Stimulated activated CD4-positive, alpha-beta T cell treated with anti-CD3 and anti-CD28 coated beads, Interleukin-15, amount 100 ng/mL, for 24 hours (primary cell): ENCODE data around the gene FN1.

Experiments
- DNase-seq: peaks from one replicate; pipeline ENCODE4 v3.0.0-alpha.2; 2020

The FN1 gene

DNA sequence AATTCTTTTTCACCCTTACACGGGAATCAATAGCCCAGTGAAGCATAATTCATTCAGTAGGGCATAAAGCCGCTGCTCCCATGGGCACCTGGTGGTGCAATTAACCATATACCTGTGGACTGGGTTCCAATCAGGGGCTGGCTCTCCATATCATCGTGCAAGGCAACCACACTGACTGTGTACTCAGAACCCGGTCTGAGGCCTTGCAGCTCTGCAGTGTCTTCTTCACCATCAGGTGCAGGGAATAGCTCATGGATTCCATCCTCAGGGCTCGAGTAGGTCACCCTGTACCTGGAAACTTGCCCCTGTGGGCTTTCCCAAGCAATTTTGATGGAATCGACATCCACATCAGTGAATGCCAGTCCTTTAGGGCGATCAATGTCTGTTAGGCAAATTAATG, 55.2 kb downstream of the FN1 start:
- no peak for DNase-seq

DNA sequence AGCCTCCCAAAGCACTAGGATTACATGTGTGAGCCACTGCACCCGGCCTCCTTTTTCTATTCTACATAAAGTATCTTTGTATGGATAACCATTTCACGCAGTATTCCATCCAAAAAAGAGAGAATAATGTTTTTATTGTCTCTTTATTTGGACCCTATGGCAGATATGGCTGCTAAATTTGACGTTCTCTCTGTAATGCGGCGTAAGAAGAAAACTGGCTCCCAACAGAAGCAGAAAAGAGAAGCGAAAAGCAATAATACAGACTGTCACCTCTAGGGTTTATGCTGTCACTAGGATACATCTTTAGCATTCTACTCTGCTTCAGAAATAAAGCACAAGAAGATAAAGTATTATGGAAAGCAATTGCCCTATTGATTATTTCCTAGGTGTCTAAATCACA, 55.9 kb downstream of the FN1 start:
- no peak for DNase-seq

DNA sequence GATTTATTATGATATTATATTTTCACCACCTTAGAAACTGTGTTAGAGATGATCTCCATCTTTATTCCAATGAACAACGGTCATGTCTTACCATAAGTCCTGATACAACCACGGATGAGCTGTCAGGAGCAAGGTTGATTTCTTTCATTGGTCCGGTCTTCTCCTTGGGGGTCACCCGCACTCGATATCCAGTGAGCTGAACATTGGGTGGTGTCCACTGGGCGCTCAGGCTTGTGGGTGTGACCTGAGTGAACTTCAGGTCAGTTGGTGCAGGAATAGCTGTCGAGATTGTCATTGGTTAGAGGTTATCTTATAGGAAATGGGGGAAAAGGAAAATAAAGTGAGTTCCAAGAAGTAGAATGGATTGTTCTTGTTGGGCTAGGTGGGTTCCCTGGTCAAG, 56.8 kb downstream of the FN1 start:
- no peak for DNase-seq

DNA sequence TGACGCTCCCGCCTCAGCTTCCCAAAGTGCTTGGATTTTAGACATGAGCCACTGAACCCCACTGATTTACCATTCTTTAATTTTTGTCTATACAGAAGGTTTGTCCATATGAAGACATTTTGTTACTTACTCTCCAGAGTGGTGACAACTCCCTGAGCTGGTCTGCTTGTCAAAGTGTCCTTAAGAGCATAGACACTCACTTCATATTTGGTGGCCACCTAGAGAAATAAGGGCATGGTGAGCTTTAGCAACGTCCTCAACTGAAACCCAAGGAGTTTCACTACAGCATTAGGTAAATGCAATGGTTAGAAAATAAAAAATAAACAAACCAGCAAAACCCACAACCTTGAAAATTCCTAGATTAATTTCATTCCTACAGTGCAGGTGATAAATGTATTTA, 57.8 kb downstream of the FN1 start:
- no peak for DNase-seq

DNA sequence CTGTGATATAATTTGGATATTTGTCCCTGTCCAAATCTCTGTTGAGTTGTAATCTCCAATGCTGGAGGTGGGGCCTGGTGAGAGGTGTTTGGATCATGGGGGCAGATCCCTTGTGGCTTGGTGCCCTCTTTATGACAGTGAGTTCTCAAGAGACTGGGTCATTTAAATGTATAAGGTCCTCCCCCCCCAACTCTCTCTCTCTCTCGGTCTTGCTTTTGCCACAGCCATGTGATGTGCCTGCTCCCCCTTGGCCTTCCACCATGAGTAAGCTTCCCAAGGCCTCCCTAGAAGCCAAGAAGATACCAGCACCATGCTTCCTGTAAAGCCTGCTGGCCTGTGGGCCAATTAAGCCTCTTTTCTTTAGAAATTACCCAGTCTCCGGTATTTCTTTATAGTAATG, 58.6 kb downstream of the FN1 start:
- no peak for DNase-seq

DNA sequence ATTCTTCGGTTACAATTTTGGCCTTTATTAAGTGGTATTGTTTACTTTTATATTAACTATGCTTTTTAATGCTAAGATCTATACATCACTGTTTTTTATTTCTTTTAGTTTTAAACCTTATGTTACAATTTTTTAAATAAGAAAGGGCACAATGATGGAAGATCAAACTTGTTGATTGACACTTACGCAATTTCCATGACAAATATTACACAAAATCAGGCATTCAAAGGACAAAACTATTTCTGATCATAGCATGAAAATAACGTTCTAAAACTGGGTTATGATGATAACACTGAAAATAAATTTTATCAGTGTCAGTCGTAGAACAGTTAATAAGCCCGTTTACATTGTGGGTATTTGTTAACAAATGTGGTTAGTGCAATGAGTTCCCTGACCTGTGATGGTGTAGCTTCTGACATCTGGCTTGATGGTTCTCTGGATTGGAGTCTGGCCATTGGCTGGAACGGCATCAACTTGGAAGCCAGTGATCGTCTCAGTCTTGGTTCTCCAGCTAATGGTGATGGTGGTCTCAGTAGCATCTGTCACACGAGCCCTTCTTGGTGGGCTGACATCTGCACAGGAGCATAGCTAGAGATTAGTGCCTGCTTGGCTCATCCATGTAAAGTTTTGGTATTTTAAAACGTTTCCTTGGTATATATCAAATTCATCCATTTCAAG, 59.6 kb downstream of the FN1 start:
- DNase-seq: no peak

DNA sequence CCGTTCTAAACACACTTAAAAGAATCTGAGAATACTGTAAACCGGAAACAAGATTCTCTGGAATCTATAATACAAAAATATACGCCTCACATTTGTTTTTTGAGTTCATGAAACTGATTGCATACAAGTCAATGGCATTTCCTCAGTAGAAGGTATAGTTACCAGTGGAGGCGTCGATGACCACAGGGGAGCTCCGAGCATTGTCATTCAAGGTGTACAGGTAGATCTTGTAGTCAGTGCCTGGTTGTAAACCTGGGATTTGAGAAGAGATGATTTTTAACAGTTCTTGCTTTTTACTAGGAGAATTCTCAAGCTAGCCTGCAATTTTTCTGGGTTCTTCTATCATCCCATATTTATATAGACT, 60.4 kb downstream of the FN1 start:
- no peak for DNase-seq

DNA sequence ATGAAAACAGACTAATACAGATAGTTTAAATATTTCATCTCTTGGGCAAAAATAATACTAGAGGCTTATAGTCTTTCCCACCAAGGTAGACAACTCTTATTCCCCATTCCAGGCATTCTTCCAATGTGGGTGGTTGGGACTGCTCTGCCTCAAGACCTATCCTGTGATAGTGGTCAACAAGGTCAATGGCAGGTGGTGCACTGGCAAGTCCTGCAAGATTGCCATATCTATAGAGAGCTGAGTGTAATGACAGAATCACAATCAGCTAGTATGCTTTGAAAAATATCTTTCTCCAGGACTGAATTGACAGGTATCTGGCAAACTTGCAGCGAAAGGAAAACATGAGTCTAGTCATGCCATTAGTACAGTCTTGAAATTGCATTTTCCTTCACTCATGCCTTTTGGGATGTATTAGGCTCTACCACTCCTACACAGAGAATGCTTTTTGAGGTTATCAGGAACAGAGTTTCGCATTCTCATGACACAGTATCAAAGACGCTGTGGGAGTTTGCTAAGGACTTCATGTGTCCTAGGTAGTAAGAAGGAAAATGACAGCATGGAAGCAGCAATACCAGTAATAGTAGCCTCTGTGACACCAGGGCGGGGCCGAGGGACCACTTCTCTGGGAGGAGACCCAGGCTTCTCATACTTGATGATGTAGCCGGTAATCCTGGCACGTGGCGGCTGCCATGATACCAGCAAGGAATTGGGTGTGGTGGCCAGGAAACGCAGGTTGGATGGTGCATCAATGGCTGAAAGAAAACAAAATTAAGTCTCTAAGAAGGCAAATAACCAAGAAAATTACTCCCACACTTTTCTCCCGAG, 61.0 kb downstream of the FN1 start:
- DNase-seq: no peak

DNA sequence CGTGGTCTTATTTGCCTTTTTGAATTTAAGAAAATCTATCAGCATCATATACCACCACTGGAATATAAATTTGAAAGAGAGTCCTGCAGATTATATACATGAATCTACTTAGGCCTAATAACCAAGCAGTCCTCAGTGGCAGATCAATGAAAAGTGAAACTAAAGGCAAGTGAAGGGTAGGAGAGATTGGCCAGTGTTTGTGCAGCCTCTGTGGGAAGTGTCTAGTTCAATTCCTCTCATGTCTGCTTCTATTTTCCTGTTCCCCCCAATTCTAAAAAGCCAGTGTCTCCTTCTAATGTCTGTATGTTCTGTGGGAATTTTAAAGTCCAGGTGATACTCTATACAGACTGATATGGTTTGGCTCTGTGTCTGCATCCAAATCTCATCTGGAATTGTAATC, 61.9 kb downstream of the FN1 start:
- DNase-seq: no peak

DNA sequence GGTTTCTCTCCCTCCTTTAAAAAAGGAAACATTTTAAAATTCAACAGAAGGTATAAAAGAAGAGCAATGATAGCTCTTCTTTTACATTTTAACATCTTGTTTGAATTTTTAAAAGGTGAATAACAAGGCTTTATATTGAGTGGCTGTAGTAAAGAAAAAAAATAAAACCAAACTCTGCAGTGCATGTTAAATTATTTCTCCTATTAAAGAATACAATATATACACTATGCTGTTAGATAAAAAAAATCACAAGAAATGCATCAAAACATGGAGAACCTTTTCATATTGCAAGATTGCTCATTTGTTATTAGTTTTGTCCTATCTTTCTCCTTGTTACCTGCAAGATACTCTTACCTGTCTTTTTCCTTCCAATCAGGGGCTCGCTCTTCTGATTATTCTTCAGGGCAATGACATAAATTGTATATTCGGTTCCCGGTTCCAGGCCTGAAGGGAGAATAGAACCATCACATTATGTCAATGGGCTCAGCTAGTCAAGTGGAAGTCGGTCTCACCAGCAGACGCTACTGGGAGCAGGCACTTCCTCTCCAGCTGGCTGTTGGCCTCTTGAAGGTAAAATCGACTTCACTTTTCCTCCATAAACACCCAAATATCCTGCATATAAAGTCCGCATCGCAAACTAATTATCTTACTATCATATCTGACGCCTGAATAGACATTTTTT, 62.8 kb downstream of the FN1 start:
- no peak for DNase-seq

DNA sequence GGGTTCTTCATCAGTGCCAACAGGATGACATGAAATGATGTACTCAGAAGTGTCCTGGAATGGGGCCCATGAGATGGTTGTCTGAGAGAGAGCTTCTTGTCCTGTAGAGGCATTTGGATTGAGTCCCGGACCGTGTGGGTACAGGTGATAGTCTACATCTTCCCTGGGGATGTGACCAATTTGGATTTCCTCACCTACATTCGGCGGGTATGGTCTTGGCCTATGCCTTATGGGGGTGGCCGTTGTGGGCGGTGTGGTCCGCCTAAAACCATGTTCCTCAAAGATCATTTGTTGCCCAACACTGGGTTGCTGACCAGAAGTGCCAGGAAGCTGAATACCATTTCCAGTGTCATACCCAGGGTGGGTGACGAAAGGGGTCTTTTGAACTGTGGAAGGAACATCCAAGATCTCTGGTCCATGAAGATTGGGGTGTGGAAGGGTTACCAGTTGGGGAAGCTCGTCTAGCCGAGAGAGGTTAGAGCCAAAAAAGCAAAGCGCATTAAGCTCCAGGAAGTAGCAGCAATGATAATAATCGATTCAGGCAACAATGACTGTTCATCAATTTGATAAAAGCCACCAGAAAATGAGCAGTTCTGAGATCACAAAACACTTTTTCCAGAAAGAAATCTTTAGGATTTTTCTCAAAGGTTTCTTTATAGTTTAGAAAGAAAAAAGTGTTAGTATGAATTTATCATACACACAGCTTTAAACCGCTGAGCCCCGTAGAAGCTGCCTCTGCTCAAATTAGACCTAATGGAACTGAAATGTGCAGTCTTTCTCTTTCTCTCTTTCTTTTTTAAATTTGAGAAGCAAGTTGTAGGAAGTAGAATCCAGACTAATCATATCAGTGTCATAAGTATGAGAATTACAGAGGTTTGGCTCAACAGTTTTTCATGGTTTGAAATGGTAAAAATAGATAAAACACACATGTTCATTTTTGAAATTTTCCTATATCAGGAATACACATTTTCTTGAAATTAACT, 63.7 kb downstream of the FN1 start:
- no peak for DNase-seq

DNA sequence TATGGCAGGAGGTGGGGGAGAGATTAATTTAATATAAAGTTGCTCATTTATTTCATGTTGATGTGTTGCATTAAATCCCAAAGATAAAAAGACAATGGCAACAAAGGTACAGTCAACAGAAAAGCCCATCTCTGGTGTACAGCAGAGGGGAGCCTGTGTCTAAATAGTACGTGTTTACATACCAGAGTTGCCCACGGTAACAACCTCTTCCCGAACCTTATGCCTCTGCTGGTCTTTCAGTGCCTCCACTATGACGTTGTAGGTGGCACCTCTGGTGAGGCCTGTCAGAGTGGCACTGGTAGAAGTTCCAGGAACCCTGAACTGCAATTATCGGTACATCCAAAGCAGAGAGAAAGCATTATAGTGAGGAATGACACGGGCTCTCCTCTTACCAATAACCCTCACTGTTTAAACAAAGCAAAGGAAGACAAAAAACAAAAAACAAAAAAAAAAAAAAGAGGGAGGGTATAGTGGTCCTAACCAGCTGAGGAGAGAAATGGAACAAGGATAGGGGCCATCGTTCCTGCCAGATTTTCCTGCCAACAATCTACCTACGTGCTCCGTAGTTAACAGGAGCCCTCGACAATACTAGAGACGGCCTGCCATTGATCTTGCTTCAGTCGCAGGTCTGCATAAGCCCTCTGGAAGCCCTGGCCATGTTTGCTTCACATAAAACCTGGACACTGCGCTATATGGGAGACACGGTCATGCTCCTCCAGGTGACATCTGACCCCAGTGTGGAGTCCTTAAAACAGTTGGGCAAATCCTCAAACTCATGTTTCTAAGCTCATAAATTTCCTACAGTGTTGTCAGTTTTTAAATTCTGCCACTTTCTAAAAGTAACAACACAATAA, 65.5 kb downstream of the FN1 start:
- no peak for DNase-seq

DNA sequence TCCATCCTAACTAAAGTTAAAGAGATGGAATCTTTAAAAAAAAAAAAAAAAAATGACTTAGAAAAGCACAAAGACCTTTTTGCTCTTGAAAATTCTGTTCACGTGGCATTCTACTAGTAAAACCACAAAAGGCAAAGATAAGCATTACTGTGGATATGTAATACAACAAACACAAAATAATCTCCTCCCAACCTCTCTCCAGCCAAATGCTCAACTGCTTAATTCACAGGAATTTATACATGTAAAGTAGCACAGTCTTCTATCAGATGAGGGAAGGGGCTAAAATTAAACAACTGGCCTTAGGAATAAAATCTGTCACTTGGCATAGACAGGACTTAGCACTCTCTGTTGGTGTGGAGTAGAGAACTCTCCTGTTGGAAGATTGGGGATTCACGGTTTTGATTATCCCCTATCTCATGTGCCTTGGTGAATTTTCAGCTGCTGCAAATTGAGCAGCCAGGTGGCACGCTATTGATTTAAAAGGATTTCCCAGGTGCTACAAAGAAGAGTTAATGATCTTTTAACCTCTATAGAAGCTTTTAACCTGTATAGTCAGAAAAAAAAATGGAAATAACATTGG, 66.6 kb downstream of the FN1 start:
- DNase-seq: no peak

DNA sequence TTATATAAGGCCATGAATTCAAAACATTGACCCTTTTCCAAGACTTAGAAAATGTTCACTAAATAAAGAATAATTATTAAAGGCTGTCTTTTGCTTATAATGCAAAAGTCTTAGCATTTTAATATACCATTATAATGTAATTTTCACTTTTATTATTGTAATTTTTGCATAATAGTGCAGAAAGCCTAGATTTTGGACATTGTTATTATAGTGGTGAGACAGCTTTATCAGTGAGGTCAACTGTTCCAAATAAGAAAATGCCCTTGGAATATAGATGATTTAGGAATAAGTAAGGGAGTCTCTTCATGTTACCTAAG, 67.4 kb downstream of the FN1 start:
- no peak for DNase-seq

DNA sequence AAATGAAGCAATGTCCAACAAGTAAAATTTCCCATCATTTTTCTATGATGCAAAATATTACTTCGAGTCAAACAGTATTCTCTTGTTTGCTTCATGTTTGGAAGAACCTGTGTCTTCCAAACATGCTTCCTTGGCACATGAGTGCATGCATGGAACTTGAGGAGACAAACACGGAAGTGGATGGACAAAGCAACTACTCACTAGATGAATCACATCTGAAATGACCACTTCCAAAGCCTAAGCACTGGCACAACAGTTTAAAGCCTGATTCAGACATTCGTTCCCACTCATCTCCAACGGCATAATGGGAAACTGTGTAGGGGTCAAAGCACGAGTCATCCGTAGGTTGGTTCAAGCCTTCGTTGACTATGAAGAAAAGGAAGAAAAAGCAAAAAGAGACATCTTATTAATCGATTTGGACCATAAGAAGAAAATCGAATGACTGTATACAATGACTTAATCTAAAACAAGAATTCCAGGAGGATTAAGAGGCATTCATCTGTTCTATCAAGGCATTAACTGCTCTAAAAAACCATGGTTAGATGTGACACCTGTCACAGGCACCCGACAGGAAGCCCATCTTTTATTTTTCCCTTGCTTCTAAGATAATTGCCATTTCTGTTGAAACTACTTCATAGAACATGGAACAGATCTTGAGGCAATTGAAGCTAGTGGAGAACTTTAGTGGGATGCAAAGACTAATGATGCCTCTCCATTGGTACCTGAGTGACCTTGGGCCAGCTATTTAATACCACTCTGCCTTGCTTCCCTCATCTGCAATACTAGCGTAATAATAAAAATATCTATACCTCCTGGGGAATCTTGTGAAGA, 68.0 kb downstream of the FN1 start:
- DNase-seq: no peak

DNA sequence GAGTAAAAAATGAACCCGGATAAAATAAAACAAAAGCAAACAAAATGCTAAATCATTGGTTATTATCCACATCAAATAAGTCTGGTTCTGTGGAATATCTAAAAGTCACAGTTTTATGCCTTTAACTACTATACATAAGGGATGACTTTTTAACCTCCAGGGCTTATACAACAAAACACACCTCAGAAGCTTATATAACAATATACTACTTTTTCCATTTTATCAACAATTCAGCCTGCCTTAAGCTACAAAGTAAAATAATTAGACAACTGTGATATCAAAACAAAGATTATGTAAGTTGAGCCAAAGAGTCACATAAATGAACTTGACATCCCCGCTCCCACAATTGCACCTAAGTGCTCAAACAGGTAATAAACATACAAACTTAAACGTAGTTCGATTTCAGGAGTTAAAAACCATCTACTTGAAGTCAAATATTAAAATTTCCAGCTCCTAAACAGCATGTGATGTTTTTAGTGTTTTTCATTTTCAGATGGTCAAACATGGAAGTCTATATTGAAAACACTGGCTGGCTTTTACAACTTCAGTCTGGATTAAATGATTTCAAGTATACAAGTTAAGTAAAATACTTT, 69.3 kb downstream of the FN1 start:
- no peak for DNase-seq

DNA sequence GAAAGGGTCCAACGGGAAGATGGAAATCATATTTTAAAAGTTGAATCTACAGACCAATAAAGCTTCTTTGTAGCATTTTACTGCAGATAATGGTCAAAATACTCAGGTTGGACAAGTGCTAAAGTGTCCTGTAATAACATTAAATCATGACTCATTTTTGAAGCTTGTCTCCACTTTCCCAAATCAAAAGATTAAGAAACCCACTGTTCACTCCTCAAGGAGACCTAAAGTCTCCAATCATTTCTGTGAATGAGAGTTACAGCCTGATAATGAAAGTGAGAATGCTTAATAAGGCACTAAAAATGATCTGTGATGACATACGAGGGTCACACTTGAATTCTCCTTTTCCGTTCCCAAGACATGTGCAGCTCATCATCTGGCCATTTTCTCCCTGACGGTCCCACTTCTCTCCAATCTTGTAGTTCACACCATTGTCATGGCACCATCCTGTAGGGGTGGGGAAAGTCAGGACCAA, 70.6 kb downstream of the FN1 start:
- no peak for DNase-seq

DNA sequence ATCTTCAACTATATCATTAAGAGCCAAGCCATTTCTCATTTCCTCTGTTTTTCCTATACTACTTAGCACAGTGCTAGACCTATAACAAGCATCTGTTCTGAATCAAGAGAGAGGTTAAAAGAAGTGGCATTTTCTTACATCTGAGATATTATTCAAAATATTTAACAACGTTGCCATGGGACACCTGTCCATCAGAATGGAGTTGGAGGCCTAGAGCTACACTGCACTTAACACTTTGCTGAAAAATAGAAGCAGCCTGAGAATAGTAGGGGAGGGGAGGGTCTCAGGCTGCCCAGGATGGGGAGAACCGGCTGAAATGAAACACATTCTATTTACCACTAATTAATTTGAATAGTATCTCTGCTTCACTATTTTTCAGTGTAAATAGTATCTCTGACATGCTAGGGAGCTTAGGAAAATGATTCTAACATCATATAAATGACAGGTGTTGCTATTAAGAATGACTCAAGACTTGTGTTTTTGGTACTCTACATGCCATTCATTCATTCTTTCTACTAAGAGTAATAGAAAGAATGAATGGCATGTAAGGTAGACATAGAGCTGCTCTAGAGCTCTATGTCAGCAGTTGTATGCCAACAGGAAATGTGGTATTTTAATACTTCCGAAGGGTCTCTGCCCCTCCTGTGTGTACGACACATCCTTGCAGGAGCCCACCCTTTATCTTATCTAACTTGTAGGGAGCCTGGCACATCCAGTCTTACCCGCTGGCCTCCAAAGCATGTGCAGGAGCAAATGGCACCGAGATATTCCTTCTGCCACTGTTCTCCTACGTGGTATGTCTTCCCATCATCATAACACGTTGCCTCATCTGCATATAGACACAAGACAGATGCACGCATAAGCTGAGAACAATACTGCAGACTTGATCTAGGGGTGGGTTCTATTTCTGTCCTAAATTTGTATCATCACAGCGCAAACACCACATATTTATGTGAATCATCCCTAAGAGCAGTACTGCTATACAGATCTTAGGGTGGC, 71.4 kb downstream of the FN1 start:
- no peak for DNase-seq
